Upper lobe of left lung (tissue), 6 donors: ENCODE measurements around the gene TMPRSS9. TPM values are rescaled to one million over a fixed set of nuclear protein-coding genes. Genes with fewer than 3 reads are reported as not detected.

Source experiments
- ATAC-seq, 2 donors: fragments of 200-7000 bp; cut with Tn5 transposase; one replicate each; pipeline ENCODE4 v1.9.1; 2022; ENCODE audit warnings: mild to moderate bottlenecking in 2 of 2, moderate library complexity in 2 of 2; ENCODE audit not compliant: low FRiP score in 2 of 2
- DNase-seq, 2 donors: peaks; one replicate each; pipeline ENCODE4 v3.0.0-alpha.2; 2019 to 2020
- H3K27ac ChIP-seq, 4 donors: fragments of 200-600 bp; sonication (generic); one replicate each; pipeline ENCODE4 v1.5.1; 2016 to 2019
- H3K27me3 ChIP-seq, 4 donors: fragments of 200-600 bp; sonication (generic); one replicate each; pipeline ENCODE4 v1.5.1; 2017 to 2019
- H3K36me3 ChIP-seq, 4 donors: fragments of 200-600 bp; sonication (generic); one replicate each; pipeline ENCODE4 v1.5.1; 2016 to 2019
- H3K4me1 ChIP-seq, 4 donors: fragments of 200-600 bp; sonication (generic); one replicate each; pipeline ENCODE4 v1.5.1; 2018 to 2019
- H3K4me3 ChIP-seq, 4 donors: fragments of 200-600 bp; sonication (generic); one replicate each; pipeline ENCODE4 v1.5.1; 2017 to 2019; ENCODE audit warnings: mild to moderate bottlenecking in 2 of 4, moderate library complexity in 1 of 4
- H3K9me3 ChIP-seq, 4 donors: fragments of 200-600 bp; sonication (generic); one replicate each; pipeline ENCODE4 v1.5.1; 2018 to 2019
- CTCF ChIP-seq, 6 experiments: fragments of 450-650 bp in 4 of 6; fragments of 200-600 bp in 2 of 6; sonication (generic) in 2 of 6; IDR thresholded peaks; one replicate each; pipeline ENCODE4 v1.5.1; 2016 to 2019; ENCODE audit warnings: antibody characterized with exemption in 6 of 6
- EP300 ChIP-seq, 4 donors: sonication (generic); formaldehyde crosslinking; IDR thresholded peaks; one replicate each; pipeline ENCODE4 v1.5.1; 2017; ENCODE audit warnings: antibody characterized with exemption in 4 of 4, control low read depth in 2 of 4
- POLR2A ChIP-seq, 4 donors: fragments of 450-650 bp; IDR thresholded peaks; one replicate each; pipeline ENCODE4 v1.5.1; 2016 to 2017; ENCODE audit warnings: antibody characterized with exemption in 4 of 4, mild to moderate bottlenecking in 2 of 4
- POLR2AphosphoS5 ChIP-seq, 2 donors: sonication (generic); formaldehyde crosslinking; IDR thresholded peaks; one replicate each; pipeline ENCODE4 v1.5.1; 2017; ENCODE audit warnings: antibody characterized with exemption in 2 of 2
- WGBS, 2 donors: methylation state at CpG; one replicate each; pipeline ENCODE4 v1.1.5; 2017 to 2018; 5-methylcytosine and 5-hydroxymethylcytosine counted together
- total RNA-seq, 6 donors: library from RNA; depleted of rRNA in 4 of 6; stranded (reverse); fragments of >200 nt in 4 of 6; gene quantifications; one replicate each; pipeline versions ENCODE4 v1.1.0 to v1.2.1, GENCODE V29; 2016 to 2021
- donor health status: DM: no; HTN: no; CAD: no; lungs with moderate emphysema.
- donor health status: DM: no; HTN: yes; CAD: no; lungs with severe emphysema.

Gene TMPRSS9
- total RNA-seq, 6 donors from 2014 or later: 0.14 to 0.55 (median 0.26) TPM; not detected in 2

- H3K27me3 ChIP-seq: no peaks in the 10 kb centered on the region
- DNase-seq: no peak
- 92 to 93% methylated on average over 7 to 11 of the region's 11 CpGs for WGBS, 2 donors
- H3K4me3 ChIP-seq: no peak overlapping the region
- no peaks in the 10 kb centered on the region for H3K9me3 ChIP-seq
- peaks cover 0 to 10% (median 7%) of the 10 kb centered on the region in 4 donors for H3K36me3 ChIP-seq
- ATAC-seq: no peak
- no peaks in the 10 kb centered on the region for H3K4me1 ChIP-seq
- no peak overlapping the region for H3K27ac ChIP-seq
- TF ChIP-seq EP300 (IDR thresholded peaks at IDR 0.05) (no peak), POLR2AphosphoS5 (IDR thresholded peaks at IDR 0.05) (no peak), CTCF (IDR thresholded peaks at IDR 0.05) (no peak), POLR2A (IDR thresholded peaks at IDR 0.05) (no peak)
Observed at GRCh38 chr19:2449019-2449418, 89.0 kb downstream of the TMPRSS9 start.

GRCh38 chr19:2451138-2451537 is 91.1 kb downstream of the TMPRSS9 start:
- 93 to 94% methylated on average over 7 of the region's 7 CpGs for WGBS, 2 donors
- H3K27ac ChIP-seq: no peak overlapping the region
- no peak for DNase-seq
- H3K4me1 ChIP-seq: peaks cover 9 to 16% (median 13%) of the 10 kb centered on the region in 4 donors
- no peaks in the 10 kb centered on the region for H3K27me3 ChIP-seq
- H3K36me3 ChIP-seq: peaks cover 0 to 5% (median 0%) of the 10 kb centered on the region in 4 donors
- no peaks in the 10 kb centered on the region for H3K9me3 ChIP-seq
- TF ChIP-seq POLR2A (IDR thresholded peaks at IDR 0.05) (no peak), EP300 (IDR thresholded peaks at IDR 0.05) (no peak), POLR2AphosphoS5 (IDR thresholded peaks at IDR 0.05) (no peak), CTCF (IDR thresholded peaks at IDR 0.05) (no peak)
- H3K4me3 ChIP-seq: no peak overlapping the region
- ATAC-seq: no peak

- peak in 1 of 2 donors; percentile 67 for DNase-seq
Observed at GRCh38 chr19:2451741-2452140, 91.7 kb downstream of the TMPRSS9 start.

GRCh38 chr19:2453431-2454025 is 93.5 kb downstream of the TMPRSS9 start:
- Histone ChIP-seq H3K27me3 (no peaks in the 10 kb centered on the region), H3K36me3 (peaks cover 0 to 5% (median 0%) of the 10 kb centered on the region in 4 donors), H3K9me3 (no peaks in the 10 kb centered on the region), H3K4me3 (no peak overlapping the region), H3K27ac (no peak overlapping the region), H3K4me1 (peaks cover 9 to 23% (median 15%) of the 10 kb centered on the region in 4 donors)
- DNase-seq: no peak
- ATAC-seq: no peak
- 92 to 100% methylated on average over 5 to 9 of the region's 19 CpGs for WGBS, 2 donors
- TF ChIP-seq POLR2A (IDR thresholded peaks at IDR 0.05) (no peak), CTCF (IDR thresholded peaks at IDR 0.05) (no peak), EP300 (IDR thresholded peaks at IDR 0.05) (no peak), POLR2AphosphoS5 (IDR thresholded peaks at IDR 0.05) (no peak)

More at GRCh38 chr19:2451741-2452140, 91.7 kb downstream of the TMPRSS9 start:
- no peaks in the 10 kb centered on the region for H3K27me3 ChIP-seq
- ATAC-seq: no peak
- H3K4me3 ChIP-seq: no peak overlapping the region
- no peaks in the 10 kb centered on the region for H3K9me3 ChIP-seq
- peaks cover 0 to 5% (median 0%) of the 10 kb centered on the region in 4 donors for H3K36me3 ChIP-seq
- H3K4me1 ChIP-seq: peaks cover 9 to 19% (median 13%) of the 10 kb centered on the region in 4 donors
- TF ChIP-seq CTCF (IDR thresholded peaks at IDR 0.05) (no peak), EP300 (IDR thresholded peaks at IDR 0.05) (no peak), POLR2AphosphoS5 (IDR thresholded peaks at IDR 0.05) (no peak), POLR2A (IDR thresholded peaks at IDR 0.05) (no peak)
- WGBS, 2 donors: 90 to 98% methylated on average over 8 to 18 of the region's 18 CpGs
- H3K27ac ChIP-seq: no peak overlapping the region
